GM15510 (cell line): ENCODE measurements around the gene TRDN.

Experiments
- POLR2A ChIP-seq: IDR thresholded peaks from 3 replicates; pipeline ENCODE4 v1.6.1; 2011; ENCODE audit warnings: borderline replicate concordance; ENCODE audit not compliant: insufficient read length; ENCODE audit errors: extremely low read depth

The TRDN gene

DNA sequence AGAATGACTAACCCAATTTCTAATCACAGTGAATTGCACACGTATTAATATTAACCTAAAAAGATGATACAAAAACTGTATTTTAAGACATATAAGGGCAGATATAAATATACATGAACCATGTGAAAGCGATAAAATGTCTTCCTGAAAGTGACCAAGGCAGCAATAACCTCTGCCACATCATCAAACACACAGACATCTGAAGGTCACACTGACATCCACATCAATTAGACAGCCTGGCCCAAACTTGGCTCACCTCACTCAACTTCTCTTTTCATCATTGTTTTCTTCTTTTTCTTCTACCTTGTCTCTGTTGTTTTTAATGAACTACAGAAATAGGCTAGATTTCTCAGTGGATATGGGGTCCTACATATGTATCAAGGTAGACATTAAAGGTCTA is 128.5 kb downstream of the TRDN start:
- TF ChIP-seq POLR2A = no peak

DNA sequence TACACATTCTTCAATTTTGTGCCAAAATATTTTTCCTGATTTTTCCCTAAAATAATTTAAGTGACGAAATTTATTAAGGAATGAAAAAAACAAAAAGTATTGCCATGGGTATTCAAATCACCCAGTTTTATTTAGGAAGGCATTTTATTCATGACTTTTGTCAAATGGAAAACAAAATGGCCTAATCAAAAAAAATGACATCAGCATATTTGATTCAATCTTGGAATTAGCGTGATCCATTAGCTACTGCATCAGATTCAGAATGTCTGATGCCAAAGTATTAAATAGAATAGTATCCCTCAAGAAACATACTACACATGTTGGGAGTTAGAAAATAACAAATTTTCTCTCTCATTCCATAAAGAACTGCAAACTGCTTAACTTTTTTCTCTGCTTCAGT is 129.2 kb downstream of the TRDN start:
- TF ChIP-seq POLR2A = no peak

DNA sequence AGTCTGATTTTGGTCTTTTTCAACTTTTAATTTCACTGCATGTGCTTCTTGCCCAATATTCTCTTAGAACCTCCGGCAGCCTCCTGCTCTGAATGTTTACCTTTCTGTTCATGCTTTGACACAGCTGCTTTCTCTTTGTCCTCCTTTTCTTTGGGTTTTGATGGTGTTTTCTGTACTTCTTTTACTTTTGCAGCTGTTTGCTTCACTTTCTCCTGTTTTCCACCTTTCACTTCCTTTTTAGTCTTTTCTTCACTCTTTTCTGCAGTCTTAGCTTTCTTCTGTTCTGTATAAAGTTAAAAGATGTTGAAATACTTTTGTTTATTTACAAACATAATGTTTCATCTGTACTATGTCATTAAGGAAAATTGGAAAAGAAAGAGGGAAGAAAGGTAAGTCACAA is 133.1 kb downstream of the TRDN start:
- no peak for TF ChIP-seq POLR2A

GRCh38 chr6:123497025-123497424 is 139.7 kb downstream of the TRDN start:
- no peak for TF ChIP-seq POLR2A

DNA sequence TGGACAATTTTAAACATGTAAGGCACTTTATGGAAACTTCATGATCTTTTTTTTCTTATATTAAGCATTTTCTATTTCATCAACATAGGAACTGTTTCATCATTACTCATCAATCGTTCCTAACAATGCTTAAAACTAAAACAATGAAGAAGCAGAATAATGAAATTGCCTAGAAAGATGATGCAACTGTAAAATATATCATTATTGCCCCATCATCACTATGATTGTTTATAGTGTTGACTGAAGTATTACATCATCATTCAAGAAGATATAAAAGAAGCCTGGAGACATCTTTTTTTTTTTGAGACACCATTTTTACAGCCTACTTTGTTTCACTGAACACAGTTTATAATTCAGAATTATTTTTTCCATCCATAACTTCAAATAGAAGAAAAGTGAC is 147.2 kb downstream of the TRDN start:
- no peak for TF ChIP-seq POLR2A

DNA sequence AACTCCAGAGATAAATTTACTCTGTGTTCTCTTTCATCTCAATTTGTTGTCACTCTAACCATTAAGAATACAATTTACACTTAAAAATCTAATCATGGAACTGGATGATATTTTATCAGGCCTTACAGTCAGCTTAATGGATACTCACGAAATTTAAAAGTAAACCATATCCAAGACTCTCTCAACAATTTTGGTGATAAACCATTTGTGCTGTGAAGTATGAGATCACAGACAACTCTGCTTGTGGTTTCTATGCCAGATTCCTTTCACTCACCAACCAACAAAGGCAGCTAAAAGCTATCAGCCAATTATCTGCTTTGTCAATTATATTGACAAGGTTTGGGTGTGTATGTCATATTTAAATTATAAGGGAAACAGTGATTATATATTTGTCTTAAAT is 155.8 kb downstream of the TRDN start:
- no peak for TF ChIP-seq POLR2A

- TF ChIP-seq POLR2A = no peak
These were observed 169.4 kb downstream of the TRDN start for GRCh38 chr6:123467392-123467791.

- no peak for TF ChIP-seq POLR2A
These were observed 174.6 kb downstream of the TRDN start for GRCh38 chr6:123462152-123462551.

GRCh38 chr6:123458218-123458617 is 178.5 kb downstream of the TRDN start:
- no peak for TF ChIP-seq POLR2A

DNA sequence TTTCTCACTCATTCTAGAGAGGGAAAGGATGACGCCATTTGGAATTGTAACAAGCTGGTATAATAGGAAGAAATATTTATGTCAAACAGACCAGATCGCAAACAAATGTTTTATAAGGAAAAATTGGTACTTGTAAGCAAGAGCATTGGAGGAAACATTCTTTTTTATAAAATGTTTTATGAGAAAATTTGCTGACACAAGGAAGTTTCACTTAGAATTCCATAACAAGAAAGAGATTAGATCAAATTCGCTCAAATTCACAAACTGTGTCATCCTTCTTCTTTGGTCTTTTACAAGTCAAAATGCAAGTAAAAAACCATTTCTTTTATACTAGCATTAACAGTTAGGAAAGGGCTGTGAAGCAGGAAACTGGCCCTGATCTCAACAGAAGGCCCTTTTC is 179.9 kb downstream of the TRDN start:
- no peak for TF ChIP-seq POLR2A

DNA sequence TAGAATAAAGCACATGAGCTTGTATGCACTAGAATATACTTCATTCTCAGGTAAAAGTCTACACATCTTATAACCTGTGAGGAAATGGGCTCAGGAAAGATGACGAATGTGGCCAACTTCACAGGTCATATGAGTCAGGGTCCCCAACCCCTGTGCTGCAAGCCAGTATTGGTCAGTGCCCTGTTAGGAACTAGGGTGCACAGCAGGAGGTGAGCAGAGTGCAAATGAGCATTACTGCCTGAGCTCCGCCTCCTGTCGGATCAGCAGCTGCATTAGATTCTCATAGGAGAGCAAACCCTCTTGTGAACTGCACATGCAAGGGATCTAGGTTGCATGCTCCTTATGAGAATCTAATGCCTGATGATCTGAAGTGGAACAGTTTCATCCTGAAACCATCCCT is 182.3 kb downstream of the TRDN start:
- no peak for TF ChIP-seq POLR2A

- no peak for TF ChIP-seq POLR2A
These were observed 188.4 kb downstream of the TRDN start for GRCh38 chr6:123448306-123448884.

- TF ChIP-seq POLR2A = no peak
These were observed 189.3 kb downstream of the TRDN start for GRCh38 chr6:123447315-123447937.

GRCh38 chr6:123439371-123439770 is 197.4 kb downstream of the TRDN start:
- no peak for TF ChIP-seq POLR2A

- no peak for TF ChIP-seq POLR2A
These were observed 202.6 kb downstream of the TRDN start for GRCh38 chr6:123434186-123434585.

DNA sequence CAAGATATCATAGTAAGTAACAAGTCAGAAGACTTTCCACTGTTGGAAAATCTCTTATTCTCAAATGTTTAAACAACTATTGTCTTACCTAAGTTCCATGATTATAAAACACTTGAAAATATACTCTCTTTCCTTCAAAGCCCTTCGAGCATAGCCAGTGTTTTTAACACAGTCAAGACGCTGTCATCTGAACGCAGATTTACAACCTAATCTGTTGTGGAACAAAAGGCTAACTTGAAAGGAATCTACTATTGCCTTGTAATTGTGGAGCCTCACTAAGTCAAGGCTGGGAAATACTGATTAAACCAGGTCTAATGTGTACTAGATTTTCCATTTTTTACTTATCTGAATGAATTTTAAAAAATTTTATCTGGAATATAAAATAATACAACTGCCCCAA is 205.8 kb downstream of the TRDN start:
- TF ChIP-seq POLR2A = no peak

DNA sequence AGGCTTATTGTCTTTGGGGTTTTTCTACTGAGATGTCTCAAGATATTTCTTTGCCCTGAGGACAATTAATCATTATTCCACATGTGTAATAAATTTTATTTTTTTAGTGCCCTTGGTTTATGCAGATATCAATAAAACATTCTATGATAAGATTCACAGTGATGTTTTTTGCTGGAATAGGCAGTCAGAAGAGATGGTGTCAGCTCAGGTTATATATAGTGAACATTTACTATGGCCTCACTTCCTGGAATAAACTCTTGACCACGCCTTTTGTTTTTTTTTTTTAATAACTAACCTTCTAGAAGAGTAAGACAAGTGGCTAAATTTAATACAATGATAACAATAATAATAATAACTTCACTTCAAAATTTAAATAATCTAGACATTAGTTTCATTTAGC is 209.7 kb downstream of the TRDN start:
- TF ChIP-seq POLR2A = no peak
